ENCODE measurements around the gene TAT. TPM values are rescaled to one million over a fixed set of nuclear protein-coding genes. Genes with fewer than 3 reads are reported as not detected.

Gene TAT
- total and polyA plus RNA-seq, 2 experiments from 2014 or later = not detected

DNA sequence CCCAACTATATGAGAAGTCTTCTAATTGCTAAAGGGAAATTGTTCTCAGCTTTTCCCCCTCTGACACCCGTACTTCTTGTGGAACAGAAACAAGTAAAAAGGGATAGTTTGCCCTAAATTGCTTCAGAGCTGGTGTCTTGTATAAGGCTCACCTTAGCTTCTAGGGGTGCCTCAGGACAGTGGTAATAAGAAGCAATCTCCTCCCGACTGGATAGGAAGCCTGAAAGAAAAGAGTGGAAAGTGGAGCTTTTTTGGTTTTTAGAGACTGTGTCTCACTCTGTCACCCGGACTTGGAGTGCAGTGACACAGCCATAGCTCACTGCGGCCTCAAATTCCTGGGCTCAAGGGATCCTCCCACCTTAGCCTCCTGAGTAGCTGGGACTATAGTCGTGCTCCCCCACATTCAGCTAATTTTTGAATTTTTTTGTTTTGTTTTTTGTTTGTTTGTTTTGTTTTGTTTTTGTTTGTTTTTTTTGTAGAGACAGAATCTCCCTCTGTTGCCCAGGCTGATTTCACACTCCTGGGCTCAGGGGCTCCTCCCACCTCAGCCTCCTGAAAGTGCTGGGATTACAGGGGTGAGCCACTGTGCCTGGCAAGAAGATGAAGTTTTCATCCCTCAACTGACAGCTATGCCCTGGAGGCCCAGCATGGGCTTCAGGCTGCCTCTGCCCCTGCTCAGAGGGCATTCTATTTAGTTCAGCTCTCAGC is 3.4 kb downstream of the TAT start:
- no peak for DNase-seq
- no peaks in the 10 kb centered on the region for H3K79me2 ChIP-seq (ENCODE audit: insufficient read depth)
- peaks cover 17% of the 10 kb centered on the region; the same call in 1 of the 2 replicates for H3K27me3 ChIP-seq (replicated peaks; ENCODE audit: insufficient read depth)
- no peaks in the 10 kb centered on the region for H3K36me3 ChIP-seq (ENCODE audit: low read depth)
- TF ChIP-seq EZH2 (IDR thresholded peaks at IDR 0.05; ENCODE audit: insufficient read depth, poor library complexity, severe bottlenecking) = no peak
- no peak for TF ChIP-seq EZH2phosphoT487 (IDR thresholded peaks at IDR 0.05; ENCODE audit: insufficient read depth, low read depth)
- H3K9me3 ChIP-seq (ENCODE audit: low read depth) = no peaks in the 10 kb centered on the region
- in situ Hi-C loops (cut with MboI) = no loop called here
- no peaks in the 10 kb centered on the region for H4K20me1 ChIP-seq (ENCODE audit: insufficient read depth)
- H3F3A ChIP-seq (ENCODE audit: insufficient read depth) = no peaks in the 10 kb centered on the region
- H3K4me3 ChIP-seq = no peak overlapping the region
- no peak overlapping the region for H2AFZ ChIP-seq
- H3K9ac ChIP-seq = no peak overlapping the region
- 32 to 33% methylated on average over 5 of the region's 5 CpGs for WGBS, 2 experiments (ENCODE audit: low coverage in 1 of 2, low lambda C conversion rate in 2 of 2, missing lambda C conversion rate in 2 of 2)
- H3K4me1 ChIP-seq (ENCODE audit: insufficient read depth) = no peaks in the 10 kb centered on the region
- no peak overlapping the region for H3K27ac ChIP-seq
- H3K4me2 ChIP-seq (ENCODE audit: unreplicated experiment) = no peak overlapping the region
- H3K9me2 ChIP-seq (ENCODE audit: insufficient read depth) = no peaks in the 10 kb centered on the region

DNA sequence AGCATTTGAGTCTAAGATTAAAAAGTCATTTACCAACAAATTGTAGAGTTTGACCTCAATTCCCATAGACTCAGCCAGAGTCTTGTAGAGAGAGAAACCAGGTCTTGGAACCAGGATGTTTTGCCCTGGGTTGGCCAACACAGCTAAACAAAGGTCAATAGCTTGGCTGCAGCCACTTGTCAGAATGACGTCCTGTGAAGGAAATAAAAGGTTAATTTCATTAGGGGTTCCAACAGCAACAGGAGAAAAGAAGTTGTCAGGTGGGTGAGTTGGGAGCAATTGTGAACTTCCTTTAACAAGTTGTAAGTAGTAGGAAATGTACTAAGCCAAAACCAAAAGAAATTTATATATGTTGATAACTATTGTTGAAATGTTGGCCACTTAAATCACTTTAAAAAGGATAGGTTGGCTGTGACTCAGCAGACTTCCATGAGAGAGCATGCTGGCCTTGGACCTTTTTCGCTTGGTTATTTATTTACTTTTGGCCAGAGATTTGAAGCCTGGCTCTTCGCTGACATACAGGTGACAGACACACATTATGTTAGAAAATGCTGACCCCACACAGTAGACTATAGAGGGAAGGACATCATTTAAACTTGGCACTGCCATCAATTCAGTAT is 4.3 kb downstream of the TAT start:
- Histone ChIP-seq H3K27ac (no peak overlapping the region), H3K79me2 (ENCODE audit: insufficient read depth) (no peaks in the 10 kb centered on the region), H3K36me3 (ENCODE audit: low read depth) (no peaks in the 10 kb centered on the region), H3K27me3 (replicated peaks; ENCODE audit: insufficient read depth) (peaks cover 17% of the 10 kb centered on the region; the same call in 1 of the 2 replicates), H3K9me2 (ENCODE audit: insufficient read depth) (no peaks in the 10 kb centered on the region), H3F3A (ENCODE audit: insufficient read depth) (no peaks in the 10 kb centered on the region), H3K4me1 (ENCODE audit: insufficient read depth) (no peaks in the 10 kb centered on the region), H3K4me2 (ENCODE audit: unreplicated experiment) (no peak overlapping the region), H2AFZ (no peak overlapping the region), H3K9ac (no peak overlapping the region), H3K4me3 (no peak overlapping the region), H4K20me1 (ENCODE audit: insufficient read depth) (no peaks in the 10 kb centered on the region), H3K9me3 (ENCODE audit: low read depth) (no peaks in the 10 kb centered on the region)
- WGBS, 2 experiments (ENCODE audit: low coverage in 1 of 2, low lambda C conversion rate in 2 of 2, missing lambda C conversion rate in 2 of 2) = 50% methylated on average over 3 of the region's 3 CpGs
- in situ Hi-C loops (cut with MboI) = no loop called here
- no peak for TF ChIP-seq EZH2phosphoT487 (IDR thresholded peaks at IDR 0.05; ENCODE audit: insufficient read depth, low read depth)
- no peak for DNase-seq

DNA sequence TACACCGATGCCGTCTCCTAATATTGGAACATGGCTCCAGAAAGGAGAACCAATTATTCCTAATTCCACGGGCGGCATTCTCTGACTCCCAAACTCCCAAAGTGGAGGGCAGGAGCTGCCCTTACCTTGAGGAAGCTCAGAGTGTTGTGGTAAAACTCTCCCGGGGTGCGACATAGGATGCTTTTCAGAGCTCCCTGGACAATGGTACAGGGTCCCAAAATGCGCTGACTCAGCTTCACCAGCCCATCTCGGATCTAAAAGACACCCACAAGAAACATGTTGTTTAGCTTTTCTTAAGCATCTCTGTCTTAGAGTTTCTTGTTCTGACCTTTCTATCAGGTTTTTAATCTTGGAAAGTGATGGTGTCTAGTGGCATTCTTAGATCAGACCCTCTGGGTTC is 6.7 kb downstream of the TAT start:
- in situ Hi-C loops (cut with MboI) = no loop called here
- H3K27ac ChIP-seq = no peak overlapping the region
- no peaks in the 10 kb centered on the region for H3K9me2 ChIP-seq (ENCODE audit: insufficient read depth)
- no peak overlapping the region for H3K4me3 ChIP-seq
- no peak overlapping the region for H3K9ac ChIP-seq
- peaks cover 17% of the 10 kb centered on the region; the same call in 1 of the 2 replicates for H3K27me3 ChIP-seq (replicated peaks; ENCODE audit: insufficient read depth)
- peaks cover 6% of the 10 kb centered on the region for H3F3A ChIP-seq (ENCODE audit: insufficient read depth)
- no peak overlapping the region for H2AFZ ChIP-seq
- no peaks in the 10 kb centered on the region for H3K36me3 ChIP-seq (ENCODE audit: low read depth)
- TF ChIP-seq EZH2phosphoT487 (IDR thresholded peaks at IDR 0.05; ENCODE audit: insufficient read depth, low read depth) (no peak), EZH2 (IDR thresholded peaks at IDR 0.05; ENCODE audit: insufficient read depth, poor library complexity, severe bottlenecking) (no peak)
- no peaks in the 10 kb centered on the region for H4K20me1 ChIP-seq (ENCODE audit: insufficient read depth)
- H3K9me3 ChIP-seq (ENCODE audit: low read depth) = no peaks in the 10 kb centered on the region
- H3K4me2 ChIP-seq (ENCODE audit: unreplicated experiment) = no peak overlapping the region
- H3K79me2 ChIP-seq (ENCODE audit: insufficient read depth) = no peaks in the 10 kb centered on the region
- H3K4me1 ChIP-seq (ENCODE audit: insufficient read depth) = no peaks in the 10 kb centered on the region
- DNase-seq = no peak
- 85 to 87% methylated on average over 8 of the region's 8 CpGs for WGBS, 2 experiments (ENCODE audit: low coverage in 1 of 2, low lambda C conversion rate in 2 of 2, missing lambda C conversion rate in 2 of 2)

DNA sequence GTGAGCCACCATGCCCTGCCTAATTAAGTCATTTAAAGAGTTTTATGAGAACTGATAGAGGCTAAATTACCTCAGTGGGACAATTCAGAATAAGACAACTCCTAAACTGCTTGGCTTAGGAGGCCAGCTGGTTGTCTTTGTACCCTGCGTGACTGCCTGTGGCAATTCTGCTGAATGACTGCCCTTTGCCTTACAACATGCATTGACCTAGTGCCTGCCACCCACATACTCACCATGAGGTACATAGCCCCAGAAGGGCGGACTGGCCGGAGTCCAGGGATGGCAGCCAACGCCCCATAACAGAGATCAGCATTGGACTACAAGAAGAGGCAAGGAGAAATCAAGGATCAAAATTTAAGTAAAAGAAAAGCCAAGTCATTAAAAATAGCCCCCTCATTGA is 7.3 kb downstream of the TAT start:
- no peak overlapping the region for H3K4me2 ChIP-seq (ENCODE audit: unreplicated experiment)
- H3F3A ChIP-seq (ENCODE audit: insufficient read depth) = peaks cover 6% of the 10 kb centered on the region
- no peaks in the 10 kb centered on the region for H3K36me3 ChIP-seq (ENCODE audit: low read depth)
- in situ Hi-C loops (cut with MboI) = no loop called here
- no peaks in the 10 kb centered on the region for H3K79me2 ChIP-seq (ENCODE audit: insufficient read depth)
- no peak overlapping the region for H2AFZ ChIP-seq
- no peaks in the 10 kb centered on the region for H3K9me3 ChIP-seq (ENCODE audit: low read depth)
- H3K4me3 ChIP-seq = no peak overlapping the region
- H3K27ac ChIP-seq = no peak overlapping the region
- peaks cover 12% of the 10 kb centered on the region; the same call in 1 of the 2 replicates for H3K27me3 ChIP-seq (replicated peaks; ENCODE audit: insufficient read depth)
- no peak for TF ChIP-seq EZH2 (IDR thresholded peaks at IDR 0.05; ENCODE audit: insufficient read depth, poor library complexity, severe bottlenecking)
- WGBS, 2 experiments (ENCODE audit: low coverage in 1 of 2, low lambda C conversion rate in 2 of 2, missing lambda C conversion rate in 2 of 2) = 56 to 61% methylated on average over 4 of the region's 4 CpGs
- H3K9me2 ChIP-seq (ENCODE audit: insufficient read depth) = no peaks in the 10 kb centered on the region
- no peaks in the 10 kb centered on the region for H4K20me1 ChIP-seq (ENCODE audit: insufficient read depth)
- H3K9ac ChIP-seq = no peak overlapping the region
- no peaks in the 10 kb centered on the region for H3K4me1 ChIP-seq (ENCODE audit: insufficient read depth)
- no peak for DNase-seq

All from GM23248 (cell line).